Spinal cord (tissue), 10 donors: Measurements from ENCODE around the gene SNX15. TPM values are rescaled to one million over a fixed set of nuclear protein-coding genes. Genes with fewer than 3 reads are reported as not detected.
A peak's percentile ranks its signal among the peaks of the same experiment; 100 is the strongest.

Source experiments
- DNase-seq, 6 donors: peaks; one replicate each; pipeline versions ENCODE4 v3.0.0 to v3.0.0-alpha.2; 2013 to 2015; ENCODE audit warnings: low spot score in 6 of 6, low read depth in 4 of 6
- H3K27ac ChIP-seq: one replicate; pipeline ENCODE4 v1.5.1; 2013; ENCODE audit warnings: low read depth, low read length, control low read depth
- H3K27me3 ChIP-seq: one replicate; pipeline ENCODE4 v1.6.1; 2013; ENCODE audit warnings: low read length; ENCODE audit not compliant: control insufficient read depth, insufficient read depth
- H3K36me3 ChIP-seq: one replicate; pipeline ENCODE4 v1.6.1; 2013; ENCODE audit warnings: low read length; ENCODE audit not compliant: control insufficient read depth, insufficient read depth
- H3K4me1 ChIP-seq: one replicate; pipeline ENCODE4 v1.6.1; 2013; ENCODE audit warnings: low read length; ENCODE audit not compliant: control insufficient read depth, insufficient read depth
- H3K4me3 ChIP-seq: one replicate; pipeline ENCODE4 v1.5.1; 2013; ENCODE audit warnings: low read depth, low read length, control low read depth
- H3K9me3 ChIP-seq: one replicate; pipeline ENCODE4 v1.6.1; 2013; ENCODE audit warnings: low read length; ENCODE audit not compliant: control insufficient read depth, insufficient read depth
- WGBS: methylation state at CpG from one replicate; pipeline ENCODE4 v1.1.5; 2013; ENCODE audit warnings: missing lambda C conversion rate; ENCODE audit not compliant: insufficient coverage; 5-methylcytosine and 5-hydroxymethylcytosine counted together
- polyA plus RNA-seq, 2 donors: library from polyadenylated mRNA; unstranded; fragments of 120-200 nt; gene quantifications; one replicate each; pipeline ENCODE4 v1.2.1, GENCODE V29; 2013; ENCODE audit not compliant: insufficient read length in 2 of 2
- total RNA-seq, 2 donors: library from RNA; depleted of rRNA in 1 of 2; stranded (reverse); fragments of 120-200 nt in 1 of 2; fragments of >200 nt in 1 of 2; gene quantifications; one replicate each; pipeline versions ENCODE4 v1.2.3 to v1.2.4, GENCODE V29; 2013 to 2014
- donor health status: healthy.

Gene SNX15
- total and polyA plus RNA-seq, 4 donors, result 14.4 to 32.4 (median 28.2) TPM

GRCh38 chr11:65047581-65048422 lies 20.6 kb downstream of the SNX15 start:
- Histone ChIP-seq H3K27me3 (no peaks in the 10 kb centered on the region), H3K4me3 (peak overlapping the region; percentile 44), H3K36me3 (peaks cover 37% of the 10 kb centered on the region), H3K4me1 (peaks cover 23% of the 10 kb centered on the region), H3K27ac (no peak overlapping the region), H3K9me3 (no peaks in the 10 kb centered on the region)
- DNase-seq, result peak in 1 of 6 donors; percentile 11
- 20% methylated on average over 36 of the region's 56 CpGs for WGBS

DNA sequence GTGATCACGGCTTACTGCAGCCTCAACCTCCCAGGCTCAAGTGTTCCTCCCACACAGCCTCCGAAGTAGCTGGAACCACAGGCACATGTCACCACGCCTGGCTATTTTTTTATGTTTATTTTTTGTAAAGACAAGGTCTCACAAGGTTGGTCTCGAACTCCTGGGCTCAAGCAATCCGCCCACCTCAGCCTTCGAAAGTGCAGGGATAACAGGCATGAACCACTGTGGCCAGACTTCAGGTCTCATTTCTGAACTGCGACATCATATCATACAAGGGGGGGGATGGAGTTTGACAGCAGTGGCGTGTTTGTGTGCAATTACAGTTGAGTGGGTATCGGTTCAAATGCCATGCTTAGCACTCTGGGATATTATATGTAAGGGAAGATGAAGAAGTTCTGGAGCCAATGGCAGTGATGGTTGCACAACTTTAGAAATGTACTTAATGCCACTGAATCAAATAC lies 24.2 kb downstream of the SNX15 start:
- no peak overlapping the region for H3K4me3 ChIP-seq
- 93% methylated on average over 7 of the region's 9 CpGs for WGBS

GRCh38 chr11:65053827-65054508 lies 26.7 kb downstream of the SNX15 start:
- H3K4me1 ChIP-seq, result no peaks in the 10 kb centered on the region
- peaks cover 3% of the 10 kb centered on the region for H3K27me3 ChIP-seq
- H3K36me3 ChIP-seq, result peaks cover 2% of the 10 kb centered on the region
- WGBS, result 64% methylated on average over 8 of the region's 8 CpGs
- DNase-seq, result no peak
- H3K9me3 ChIP-seq, result no peaks in the 10 kb centered on the region
- no peak overlapping the region for H3K4me3 ChIP-seq
- no peak overlapping the region for H3K27ac ChIP-seq

More for the DNA sequence above, 24.2 kb downstream of the SNX15 start:
- DNase-seq, result no peak
- Histone ChIP-seq H3K27me3 (peaks cover 3% of the 10 kb centered on the region), H3K27ac (no peak overlapping the region), H3K9me3 (no peaks in the 10 kb centered on the region), H3K4me1 (peaks cover 14% of the 10 kb centered on the region), H3K36me3 (peaks cover 7% of the 10 kb centered on the region)

DNA sequence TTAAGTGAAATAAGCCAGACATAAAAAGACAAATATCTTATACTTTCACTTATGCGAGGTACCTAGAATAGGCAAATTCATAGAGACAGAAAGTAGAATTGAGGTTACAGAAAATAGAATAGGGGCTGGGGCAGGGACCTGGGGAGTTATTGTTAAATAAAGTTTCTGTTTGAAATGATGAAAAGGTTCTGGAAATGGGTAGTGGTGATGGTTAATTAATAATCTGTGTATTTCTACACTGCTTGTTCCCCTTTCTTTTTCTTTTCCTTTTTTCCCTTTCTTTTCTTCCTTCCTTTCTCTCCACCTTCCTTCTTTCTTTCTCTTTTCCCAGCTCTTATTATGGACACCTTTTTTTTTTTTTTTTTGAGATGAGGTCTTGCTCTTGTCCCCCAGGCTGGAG lies 28.3 kb downstream of the SNX15 start:
- no peaks in the 10 kb centered on the region for H3K9me3 ChIP-seq
- no peak for DNase-seq
- no CpG with 5 or more reads among the region's 1 CpG for WGBS
- H3K4me1 ChIP-seq, result no peaks in the 10 kb centered on the region
- H3K4me3 ChIP-seq, result no peak overlapping the region
- H3K27ac ChIP-seq, result no peak overlapping the region
- H3K27me3 ChIP-seq, result peaks cover 3% of the 10 kb centered on the region
- peaks cover 2% of the 10 kb centered on the region for H3K36me3 ChIP-seq

DNA sequence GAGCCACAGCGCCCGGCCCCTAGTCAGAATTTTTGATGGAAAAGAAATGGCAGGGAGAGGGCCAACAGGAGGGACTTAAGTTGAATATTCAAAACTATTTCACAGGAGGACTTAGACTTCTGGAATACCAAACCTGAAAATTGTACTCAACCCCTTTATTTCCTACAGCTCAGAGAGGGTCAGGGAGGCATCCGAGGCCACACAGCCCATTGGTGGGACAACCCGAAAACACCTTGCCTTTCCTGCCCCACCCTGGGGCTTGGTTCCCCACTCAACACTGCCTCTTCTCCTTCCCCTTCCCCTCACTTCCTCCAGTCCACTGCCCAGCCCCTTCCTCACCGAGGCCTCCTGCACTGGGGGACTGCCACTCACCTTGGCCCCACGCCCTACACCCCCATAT lies 29.8 kb downstream of the SNX15 start:
- H3K4me1 ChIP-seq, result no peaks in the 10 kb centered on the region
- no peak overlapping the region for H3K27ac ChIP-seq
- 82% methylated on average over 5 of the region's 6 CpGs for WGBS
- H3K9me3 ChIP-seq, result no peaks in the 10 kb centered on the region
- DNase-seq, result no peak
- H3K36me3 ChIP-seq, result peaks cover 2% of the 10 kb centered on the region
- H3K27me3 ChIP-seq, result peaks cover 3% of the 10 kb centered on the region
- no peak overlapping the region for H3K4me3 ChIP-seq

DNA sequence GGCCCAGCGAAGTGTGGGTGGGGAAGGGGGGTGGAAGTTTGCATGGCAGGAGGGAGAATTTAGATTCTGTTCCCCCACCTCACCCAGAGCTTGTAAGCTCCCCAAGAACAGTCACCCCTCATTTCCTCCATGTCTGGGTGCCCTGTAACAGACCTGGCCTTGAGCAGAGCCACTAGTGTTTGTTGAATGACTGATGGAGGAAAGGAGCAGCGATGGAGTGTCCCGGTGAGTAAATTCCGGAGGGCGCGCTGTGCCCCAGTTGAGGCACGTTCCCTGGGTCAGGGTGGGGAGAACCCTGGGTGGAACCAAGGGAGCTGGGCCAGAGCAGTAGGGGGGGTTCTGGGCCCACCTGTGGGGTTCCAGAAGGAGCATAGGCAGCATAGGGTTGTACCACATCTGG lies 30.3 kb downstream of the SNX15 start:
- DNase-seq, result no peak
- Histone ChIP-seq H3K9me3 (no peaks in the 10 kb centered on the region), H3K27ac (no peak overlapping the region), H3K27me3 (peaks cover 3% of the 10 kb centered on the region), H3K36me3 (peaks cover 2% of the 10 kb centered on the region), H3K4me3 (no peak overlapping the region), H3K4me1 (no peaks in the 10 kb centered on the region)
- 84% methylated on average over 6 of the region's 7 CpGs for WGBS

- DNase-seq, result no peak
- WGBS, result 69% methylated on average over 11 of the region's 13 CpGs
Observed at GRCh38 chr11:65058012-65058411, 30.8 kb downstream of the SNX15 start.

DNA sequence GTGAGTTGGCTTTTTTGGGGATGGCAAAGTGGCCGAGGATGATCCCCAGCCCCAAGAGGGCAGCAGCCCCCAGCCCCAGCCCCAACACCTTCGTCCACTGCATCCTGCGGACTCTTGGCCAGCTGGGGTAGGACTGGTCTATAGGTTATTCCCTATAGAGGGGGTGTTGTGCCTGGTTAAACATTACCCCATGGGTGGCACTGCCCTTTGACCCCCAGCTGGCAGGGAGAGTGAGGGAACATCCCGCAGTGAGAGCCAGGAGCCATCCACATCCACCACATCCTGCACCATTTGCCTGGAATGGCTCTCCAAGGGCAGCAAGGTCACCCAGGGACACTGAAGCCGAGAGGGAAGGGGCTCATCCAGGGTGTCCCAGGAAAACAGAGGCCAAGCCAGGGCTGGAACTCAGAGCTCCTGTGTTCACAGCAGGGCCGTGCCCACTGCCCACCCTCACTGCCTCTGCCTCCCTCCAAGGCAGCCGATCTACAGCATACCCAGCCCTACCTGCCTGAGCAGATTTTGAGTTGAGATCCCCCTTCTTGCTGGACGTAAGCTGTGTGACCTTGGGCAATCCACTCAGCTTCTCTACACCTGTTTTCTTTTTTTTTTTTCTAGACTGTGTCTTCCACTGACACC lies 31.3 kb downstream of the SNX15 start, which contains the start of gene NAALADL1:
NAALADL1 (minus strand) TSS at position 135 of the 636 bp plus-strand sequence; CDS start at position 103, 32 bp downstream.
- H3K27ac ChIP-seq, result no peak within 1 kb of the TSS
- 70% methylated on average over 5 of the region's 8 CpGs for WGBS
- H3K9me3 ChIP-seq, result no peaks in the 10 kb centered on the region
- H3K4me3 ChIP-seq, result no peak within 1 kb of the TSS
- DNase-seq, result no peak
- H3K4me1 ChIP-seq, result no peaks in the 10 kb centered on the region
- no peaks in the 10 kb centered on the region for H3K27me3 ChIP-seq
- H3K36me3 ChIP-seq, result peaks cover 2% of the 10 kb centered on the region

More at GRCh38 chr11:65058012-65058411, 30.8 kb downstream of the SNX15 start:
- Histone ChIP-seq H3K27ac (no peak overlapping the region), H3K4me1 (no peaks in the 10 kb centered on the region), H3K4me3 (no peak overlapping the region), H3K36me3 (peaks cover 2% of the 10 kb centered on the region), H3K27me3 (peaks cover under 1% of the 10 kb centered on the region), H3K9me3 (no peaks in the 10 kb centered on the region)

- H3K27ac ChIP-seq, result no peak overlapping the region
- H3K9me3 ChIP-seq, result no peaks in the 10 kb centered on the region
- no peak for DNase-seq
- H3K4me3 ChIP-seq, result no peak overlapping the region
- no peaks in the 10 kb centered on the region for H3K27me3 ChIP-seq
- 66% methylated on average over 3 of the region's 3 CpGs for WGBS
- H3K4me1 ChIP-seq, result no peaks in the 10 kb centered on the region
- H3K36me3 ChIP-seq, result peaks cover 2% of the 10 kb centered on the region
Observed at GRCh38 chr11:65059523-65059922, 32.3 kb downstream of the SNX15 start.
